ENCODE results near the gene COPB1. TPM values are rescaled to one million over a fixed set of nuclear protein-coding genes. Genes with fewer than 3 reads are reported as not detected.

Gene COPB1
- total and polyA plus RNA-seq, 2 of the 8 experiments (the other 6 are each of a cell fraction or from before 2014, with no cell fraction given) = 28.7 to 72.1 TPM

- no peak overlapping the region for H2BK15ac ChIP-seq (ENCODE audit: low read length)
- no peak overlapping the region for H2BK5ac ChIP-seq (ENCODE audit: low read depth, low read length)
- peaks cover 14 to 75% (median 56%) of the 10 kb centered on the region in 4 experiments for H3K36me3 ChIP-seq (ENCODE audit: control insufficient read depth in 2 of 4, insufficient read depth in 4 of 4, low read length in 3 of 4)
- no peak overlapping the region for H2AK5ac ChIP-seq (ENCODE audit: low read depth, low read length)
- DNase-seq (ENCODE audit: low read depth in 1 of 2, low spot score in 2 of 2) = no peak
- H3K18ac ChIP-seq (ENCODE audit: extremely low read depth, low read length) = no peak overlapping the region
- no peak overlapping the region for H2BK20ac ChIP-seq (ENCODE audit: low read length)
- H3K4me3 ChIP-seq (ENCODE audit: extremely low read depth in 1 of 4, insufficient read depth in 2 of 4, low read depth in 3 of 4, low read length in 4 of 4) = no peak overlapping the region
- H3K79me1 ChIP-seq (ENCODE audit: low read depth, low read length) = no peaks in the 10 kb centered on the region
- no peak for FAIRE-seq
- no peak for TF ChIP-seq TAF1 (IDR thresholded peaks at IDR 0.05; ENCODE audit: low read depth, low read length)
- TF ChIP-seq EGR1 (IDR thresholded peaks at IDR 0.05; ENCODE audit: borderline replicate concordance, low read depth, low read length) = no peak
- TF ChIP-seq KDM4A (IDR thresholded peaks at IDR 0.05; ENCODE audit: low read depth, low read length, severe bottlenecking) = no peak
- no peak for TF ChIP-seq CTCF (IDR thresholded peaks at IDR 0.05; ENCODE audit: control extremely low read depth in 1 of 3, insufficient read depth in 1 of 3, low read depth in 1 of 3, low read length in 3 of 3)
- no peak for TF ChIP-seq KDM5A (IDR thresholded peaks at IDR 0.05; ENCODE audit: low read length)
- TF ChIP-seq ATF2 (IDR thresholded peaks at IDR 0.05; ENCODE audit: low read length) = no peak
- no peak for TF ChIP-seq TAF7 (optimal IDR thresholded peaks at IDR 0.05; ENCODE audit: borderline replicate concordance, low read depth, low read length)
- no peak for TF ChIP-seq CREB1 (IDR thresholded peaks at IDR 0.05)
- TF ChIP-seq SIN3A (conservative IDR thresholded peaks at IDR 0.05 in 1 of 2, IDR thresholded peaks at IDR 0.05 in 1 of 2; ENCODE audit: low read depth in 1 of 2, low read length in 2 of 2) = no peak
- TF ChIP-seq NANOG (IDR thresholded peaks at IDR 0.05; ENCODE audit: insufficient read depth, low read depth, low read length, poor library complexity, severe bottlenecking) = no peak
- no peaks in the 10 kb centered on the region for H3K27me3 ChIP-seq (replicated peaks in 1 of 4; ENCODE audit: control insufficient read depth in 3 of 4, extremely low read depth in 1 of 4, insufficient read depth in 3 of 4, low read length in 3 of 4)
- H3K79me2 ChIP-seq (ENCODE audit: control insufficient read depth in 1 of 2, insufficient read depth in 2 of 2, low read length in 2 of 2) = no peaks in the 10 kb centered on the region
- no peak overlapping the region for H2BK12ac ChIP-seq (ENCODE audit: low read depth, low read length)
- H3K14ac ChIP-seq (ENCODE audit: insufficient read length) = no peak overlapping the region
- H3K56ac ChIP-seq (replicated peaks; ENCODE audit: insufficient read length, low read depth, low read length) = no peak overlapping the region
- no peak overlapping the region for H4K5ac ChIP-seq (ENCODE audit: insufficient read length, low read depth, low read length)
- ChIA-PET CTCF (ENCODE audit: partially characterized antibody) (no interaction called here), POLR2A (ENCODE audit: partially characterized antibody) (no interaction called here)
- no peak overlapping the region for H2AFZ ChIP-seq (ENCODE audit: low read length)
- WGBS, 2 experiments (ENCODE audit: extremely low coverage in 1 of 2, insufficient coverage in 1 of 2, insufficient read length in 1 of 2, insufficient replicate concordance in 2 of 2, low coverage in 1 of 2, low lambda C conversion rate in 2 of 2, missing lambda C conversion rate in 1 of 2) = 88% methylated on average over 2 of the region's 2 CpGs; no CpG with 5 or more reads in 1 of the 2 experiments
- no peak overlapping the region for H4K8ac ChIP-seq (ENCODE audit: extremely low read depth, insufficient read depth, low read length)
- H3K4ac ChIP-seq (replicated peaks; ENCODE audit: insufficient read length, low read depth, low read length) = no peak overlapping the region
- no peaks in the 10 kb centered on the region for H3K9me3 ChIP-seq (ENCODE audit: insufficient read depth in 2 of 2, low read depth in 1 of 2, low read length in 1 of 2)
- H3K4me1 ChIP-seq (replicated peaks in 1 of 4; ENCODE audit: control insufficient read depth in 3 of 4, insufficient read depth in 4 of 4, low read length in 3 of 4) = no peaks in the 10 kb centered on the region
- H3K4me2 ChIP-seq (ENCODE audit: insufficient read depth in 1 of 2, low read depth in 2 of 2, low read length in 2 of 2) = no peak overlapping the region
- H3K9ac ChIP-seq (replicated peaks in 1 of 4; ENCODE audit: extremely low read depth in 1 of 4, low read depth in 3 of 4, low read length in 3 of 4) = no peak overlapping the region
- peaks cover 0 to 4% of the 10 kb centered on the region in 2 experiments for H4K20me1 ChIP-seq (replicated peaks in 1 of 2; ENCODE audit: control insufficient read depth in 1 of 2, insufficient read depth in 2 of 2, low read length in 2 of 2)
- H3K27ac ChIP-seq (ENCODE audit: low read depth, low read length) = no peak overlapping the region
- H3K23ac ChIP-seq (ENCODE audit: insufficient read length) = no peak overlapping the region
- no peaks in the 10 kb centered on the region for H3K23me2 ChIP-seq (ENCODE audit: low read depth, low read length)
- H4K91ac ChIP-seq (replicated peaks; ENCODE audit: insufficient read length, low read length) = no peak overlapping the region
- H2BK120ac ChIP-seq (replicated peaks; ENCODE audit: low read depth, low read length) = no peak overlapping the region
These were observed 36.0 kb downstream of the COPB1 start for GRCh38 chr11:14463623-14464022.

Measured in H1 (cell line).